ENCODE results near the gene SETX. TPM values are rescaled to one million over a fixed set of nuclear protein-coding genes. Genes with fewer than 3 reads are reported as not detected.

The SETX gene
- total and polyA plus RNA-seq, 2 donors (not counting 1 experiment from before 2014, with no cell fraction given) = 29.2 to 105 TPM

DNA sequence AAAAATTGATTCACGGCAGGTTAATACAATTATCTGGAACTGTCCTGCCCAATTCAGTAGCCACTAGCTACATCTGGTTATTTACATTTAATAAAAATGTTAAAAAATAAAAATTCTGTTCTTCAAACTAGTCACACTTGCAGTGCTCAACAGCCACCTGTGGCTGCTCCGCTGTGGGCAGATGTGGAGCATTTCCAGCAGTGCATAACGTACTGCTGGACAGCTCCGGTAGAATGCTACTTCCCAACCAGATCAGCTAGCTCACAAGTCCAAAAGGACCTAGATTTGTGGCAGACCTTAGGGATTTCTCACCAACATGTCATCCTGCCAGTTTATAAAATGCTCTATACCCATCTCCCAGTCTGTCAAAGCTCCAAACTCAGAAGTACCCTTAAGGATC, 42.8 kb downstream of the SETX start:
- no peaks in the 10 kb centered on the region for H3K9me3 Mint-ChIP-seq (ENCODE audit: insufficient read depth)

GRCh38 chr9:132309056-132309455, 45.7 kb downstream of the SETX start:
- Histone ChIP-seq H3K27ac (ENCODE audit: low read length in 2 of 2) (no peak overlapping the region), H3K79me2 (ENCODE audit: control insufficient read depth, insufficient read depth, low read length) (peaks cover 88% of the 10 kb centered on the region), H2AFZ (ENCODE audit: insufficient read depth, low read depth, low read length, poor library complexity, severe bottlenecking) (no peak overlapping the region), H3K4me3 (ENCODE audit: control extremely low read depth in 1 of 5, extremely low read depth in 1 of 5, insufficient read depth in 1 of 5, low read depth in 2 of 5, low read length in 4 of 5) (no peak overlapping the region), H3K36me3 (replicated peaks in 1 of 2; ENCODE audit: control extremely low read depth in 1 of 2, control insufficient read depth in 1 of 2, extremely low read depth in 1 of 2, insufficient read depth in 2 of 2, low read length in 1 of 2) (peaks cover 31 to 84% of the 10 kb centered on the region in 2 experiments), H3K27me3 (replicated peaks in 1 of 4; ENCODE audit: control extremely low read depth in 1 of 4, control insufficient read depth in 3 of 4, insufficient read depth in 4 of 4, low read length in 3 of 4) (no peaks in the 10 kb centered on the region), H3K4me1 (ENCODE audit: control insufficient read depth in 2 of 2, insufficient read depth in 2 of 2, low read length in 2 of 2) (peaks cover 5 to 7% of the 10 kb centered on the region in 2 donors), H4K20me1 (ENCODE audit: control insufficient read depth, insufficient read depth, low read length, poor library complexity, severe bottlenecking) (peaks cover 68% of the 10 kb centered on the region), H3K9me3 (ENCODE audit: control extremely low read depth in 1 of 3, control insufficient read depth in 2 of 3, insufficient read depth in 1 of 3, low read length in 2 of 3) (no peaks in the 10 kb centered on the region), H3K9ac (ENCODE audit: low read length) (no peak overlapping the region), H3K4me2 (replicated peaks; ENCODE audit: low read depth, low read length, poor library complexity, severe bottlenecking) (no peak overlapping the region)
- H3K9me3 Mint-ChIP-seq (ENCODE audit: insufficient read depth) = no peaks in the 10 kb centered on the region
- no peak for DNase-seq
- no peak for ATAC-seq (ENCODE audit: low read depth)
- ChIA-PET CTCF (interaction anchor here (1.4 kb wide), 1 partner anchor 41 kb away, joined by 3 read pairs; no protein-coding TSS in a partner anchor), POLR2A (no interaction called here)
- intact Hi-C loops (cut with micrococcal nuclease) = no loop called here
- no peaks in the 10 kb centered on the region for H3K27me3 Mint-ChIP-seq
- H3K27ac Mint-ChIP-seq = no peak overlapping the region
- no peak overlapping the region for H3K4me3 Mint-ChIP-seq
- TF ChIP-seq, protein P1, sequence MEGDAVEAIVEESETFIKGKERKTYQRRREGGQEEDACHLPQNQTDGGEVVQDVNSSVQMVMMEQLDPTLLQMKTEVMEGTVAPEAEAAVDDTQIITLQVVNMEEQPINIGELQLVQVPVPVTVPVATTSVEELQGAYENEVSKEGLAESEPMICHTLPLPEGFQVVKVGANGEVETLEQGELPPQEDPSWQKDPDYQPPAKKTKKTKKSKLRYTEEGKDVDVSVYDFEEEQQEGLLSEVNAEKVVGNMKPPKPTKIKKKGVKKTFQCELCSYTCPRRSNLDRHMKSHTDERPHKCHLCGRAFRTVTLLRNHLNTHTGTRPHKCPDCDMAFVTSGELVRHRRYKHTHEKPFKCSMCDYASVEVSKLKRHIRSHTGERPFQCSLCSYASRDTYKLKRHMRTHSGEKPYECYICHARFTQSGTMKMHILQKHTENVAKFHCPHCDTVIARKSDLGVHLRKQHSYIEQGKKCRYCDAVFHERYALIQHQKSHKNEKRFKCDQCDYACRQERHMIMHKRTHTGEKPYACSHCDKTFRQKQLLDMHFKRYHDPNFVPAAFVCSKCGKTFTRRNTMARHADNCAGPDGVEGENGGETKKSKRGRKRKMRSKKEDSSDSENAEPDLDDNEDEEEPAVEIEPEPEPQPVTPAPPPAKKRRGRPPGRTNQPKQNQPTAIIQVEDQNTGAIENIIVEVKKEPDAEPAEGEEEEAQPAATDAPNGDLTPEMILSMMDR (IDR thresholded peaks at IDR 0.05) = no peak
- TF ChIP-seq EZH2 (IDR thresholded peaks at IDR 0.05; ENCODE audit: borderline replicate concordance, insufficient read depth, low read depth, low read length, poor library complexity, severe bottlenecking) = no peak
- WGBS (ENCODE audit: insufficient coverage) = no CpG with 5 or more reads among the region's 5 CpGs
- H3K4me1 Mint-ChIP-seq = peaks cover 23% of the 10 kb centered on the region

More for the DNA sequence above, 42.8 kb downstream of the SETX start:
- peaks cover 74% of the 10 kb centered on the region for H4K20me1 ChIP-seq (ENCODE audit: control insufficient read depth, insufficient read depth, low read length, poor library complexity, severe bottlenecking)
- ChIA-PET CTCF (no interaction called here), POLR2A (no interaction called here)
- no peak overlapping the region for H3K9ac ChIP-seq (ENCODE audit: low read length)
- intact Hi-C loops (cut with micrococcal nuclease) = no loop called here
- H2AFZ ChIP-seq (ENCODE audit: insufficient read depth, low read depth, low read length, poor library complexity, severe bottlenecking) = no peak overlapping the region
- no peak overlapping the region for H3K4me3 Mint-ChIP-seq
- H3K4me2 ChIP-seq (replicated peaks; ENCODE audit: low read depth, low read length, poor library complexity, severe bottlenecking) = no peak overlapping the region
- no peaks in the 10 kb centered on the region for H3K27me3 ChIP-seq (replicated peaks in 1 of 4; ENCODE audit: control extremely low read depth in 1 of 4, control insufficient read depth in 3 of 4, insufficient read depth in 4 of 4, low read length in 3 of 4)
- H3K4me1 ChIP-seq (ENCODE audit: control insufficient read depth in 2 of 2, insufficient read depth in 2 of 2, low read length in 2 of 2) = peaks cover 5 to 7% of the 10 kb centered on the region in 2 donors
- whole genome bisulfite sequencing (ENCODE audit: insufficient coverage) = 97% methylated on average over 3 of the region's 4 CpGs
- no peak for ATAC-seq (ENCODE audit: low read depth)
- no peak for DNase-seq
- peaks cover 94% of the 10 kb centered on the region for H3K79me2 ChIP-seq (ENCODE audit: control insufficient read depth, insufficient read depth, low read length)
- no peaks in the 10 kb centered on the region for H3K27me3 Mint-ChIP-seq
- H3K27ac Mint-ChIP-seq = peak overlapping the region; percentile 1
- no peak for TF ChIP-seq EZH2 (IDR thresholded peaks at IDR 0.05; ENCODE audit: borderline replicate concordance, insufficient read depth, low read depth, low read length, poor library complexity, severe bottlenecking)
- TF ChIP-seq, protein P1 (IDR thresholded peaks at IDR 0.05) = no peak
- H3K27ac ChIP-seq (ENCODE audit: low read length in 2 of 2) = peak overlapping the region in 1 of 2 donors; percentile 50
- H3K9me3 ChIP-seq (ENCODE audit: control extremely low read depth in 1 of 3, control insufficient read depth in 2 of 3, insufficient read depth in 1 of 3, low read length in 2 of 3) = no peaks in the 10 kb centered on the region
- H3K4me3 ChIP-seq (ENCODE audit: control extremely low read depth in 1 of 5, extremely low read depth in 1 of 5, insufficient read depth in 1 of 5, low read depth in 2 of 5, low read length in 4 of 5) = no peak overlapping the region
- peaks cover 26 to 81% of the 10 kb centered on the region in 2 experiments for H3K36me3 ChIP-seq (replicated peaks in 1 of 2; ENCODE audit: control extremely low read depth in 1 of 2, control insufficient read depth in 1 of 2, extremely low read depth in 1 of 2, insufficient read depth in 2 of 2, low read length in 1 of 2)
- H3K4me1 Mint-ChIP-seq = peaks cover 23% of the 10 kb centered on the region

Data from B cell (primary cell).